Type B pancreatic cell (in vitro differentiated cells): ENCODE results near the gene RNF115. TPM values are rescaled to one million over a fixed set of nuclear protein-coding genes. Genes with fewer than 3 reads are reported as not detected.

Experiments
- DNase-seq: peaks from one replicate; pipeline ENCODE4 v3.0.0; 2021; ENCODE audit warnings: mixed read lengths; ENCODE audit not compliant: unreplicated experiment; ENCODE audit errors: extremely low spot score
- H3K27ac Mint-ChIP-seq: 2 replicates; pipeline ENCODE4 v1.8.0; 2021; ENCODE audit warnings: mild to moderate bottlenecking, mixed read lengths
- H3K27me3 Mint-ChIP-seq: 2 replicates; pipeline ENCODE4 v1.8.0; 2021; ENCODE audit warnings: mixed read lengths
- H3K36me3 Mint-ChIP-seq: 2 replicates; pipeline ENCODE4 v1.8.0; 2021; ENCODE audit warnings: mixed read lengths
- H3K4me1 Mint-ChIP-seq: one replicate; pipeline ENCODE4 v1.8.0; 2021; ENCODE audit warnings: mixed read lengths; ENCODE audit not compliant: unreplicated experiment
- H3K4me3 Mint-ChIP-seq: 2 replicates; pipeline ENCODE4 v1.8.0; 2021; ENCODE audit warnings: mild to moderate bottlenecking, mixed read lengths
- H3K9me3 Mint-ChIP-seq: 2 replicates; pipeline ENCODE4 v1.8.0; 2021; ENCODE audit warnings: mixed read lengths
- CTCF ChIP-seq: fragments of 200-600 bp; sonication (generic); conservative IDR thresholded peaks from 2 replicates; pipeline ENCODE4 v1.5.0; 2021; ENCODE audit warnings: antibody characterized with exemption, mild to moderate bottlenecking
- total RNA-seq: library from RNA; stranded (reverse); gene quantifications from 2 replicates; pipeline ENCODE4 v1.2.1, GENCODE V29; 2021; ENCODE audit warnings: low replicate concordance

The RNF115 gene
- total RNA-seq, 1 donor from 2014 or later: 10.6 TPM

GRCh38 chr1:145788580-145788979 lies 35.3 kb downstream of the RNF115 start:
- H3K27me3 Mint-ChIP-seq: no peaks in the 10 kb centered on the region
- DNase-seq: no peak
- H3K9me3 Mint-ChIP-seq: no peaks in the 10 kb centered on the region
- H3K4me3 Mint-ChIP-seq: no peak overlapping the region
- H3K4me1 Mint-ChIP-seq: no peaks in the 10 kb centered on the region
- no peak for TF ChIP-seq CTCF
- H3K27ac Mint-ChIP-seq: no peak overlapping the region
- peaks cover 11% of the 10 kb centered on the region for H3K36me3 Mint-ChIP-seq

- no peak for TF ChIP-seq CTCF
- peaks cover 4% of the 10 kb centered on the region for H3K4me1 Mint-ChIP-seq
Observed at GRCh38 chr1:145786271-145786670, 37.6 kb downstream of the RNF115 start.

GRCh38 chr1:145785547-145785946 lies 38.3 kb downstream of the RNF115 start:
- Mint-ChIP-seq H3K27me3 (no peaks in the 10 kb centered on the region), H3K36me3 (peaks cover 12% of the 10 kb centered on the region), H3K4me1 (peaks cover 4% of the 10 kb centered on the region), H3K27ac (peak overlapping the region; percentile 17), H3K9me3 (no peaks in the 10 kb centered on the region), H3K4me3 (no peak overlapping the region)
- no peak for TF ChIP-seq CTCF
- no peak for DNase-seq

More at GRCh38 chr1:145786271-145786670, 37.6 kb downstream of the RNF115 start:
- peaks cover 7% of the 10 kb centered on the region for H3K36me3 Mint-ChIP-seq
- no peak overlapping the region for H3K4me3 Mint-ChIP-seq
- H3K9me3 Mint-ChIP-seq: no peaks in the 10 kb centered on the region
- peak overlapping the region; percentile 17 for H3K27ac Mint-ChIP-seq
- DNase-seq: no peak
- H3K27me3 Mint-ChIP-seq: no peaks in the 10 kb centered on the region

GRCh38 chr1:145784409-145784808 lies 39.5 kb downstream of the RNF115 start:
- DNase-seq: no peak
- no peaks in the 10 kb centered on the region for H3K9me3 Mint-ChIP-seq
- peaks cover 12% of the 10 kb centered on the region for H3K36me3 Mint-ChIP-seq
- H3K4me1 Mint-ChIP-seq: peaks cover 4% of the 10 kb centered on the region
- no peak overlapping the region for H3K4me3 Mint-ChIP-seq
- no peak overlapping the region for H3K27ac Mint-ChIP-seq
- no peaks in the 10 kb centered on the region for H3K27me3 Mint-ChIP-seq
- no peak for TF ChIP-seq CTCF

- Mint-ChIP-seq H3K9me3 (no peaks in the 10 kb centered on the region), H3K4me3 (no peak overlapping the region), H3K36me3 (peaks cover 5% of the 10 kb centered on the region), H3K27me3 (no peaks in the 10 kb centered on the region), H3K27ac (peak overlapping the region; percentile 70), H3K4me1 (peaks cover 4% of the 10 kb centered on the region)
- TF ChIP-seq CTCF: no peak
- no peak for DNase-seq
Observed at GRCh38 chr1:145782272-145783099, 41.4 kb downstream of the RNF115 start.
